ENCODE results near the gene MYLK. TPM values are rescaled to one million over a fixed set of nuclear protein-coding genes. Genes with fewer than 3 reads are reported as not detected.
"Not testable (repeated sequence)": the region's sequence is repeated elsewhere in the genome, so short reads cannot be mapped to it uniquely, and the experiment has no call there.

Gene MYLK
- polyA plus RNA-seq, 1 donor = 296 TPM

GRCh38 chr3:123741041-123741511 is 143.1 kb downstream of the MYLK start:
- 100% methylated on average over 1 of the region's 3 CpGs for WGBS (ENCODE audit: insufficient coverage, low lambda C conversion rate)
- no peak overlapping the region for H3K4me3 ChIP-seq (ENCODE audit: low read length)
- H3K4me1 ChIP-seq (ENCODE audit: control insufficient read depth, insufficient read depth, low read length) = no peaks in the 10 kb centered on the region
- no peak overlapping the region for H3K27ac ChIP-seq (ENCODE audit: low read length)
- H3K27me3 ChIP-seq (ENCODE audit: control insufficient read depth, insufficient read depth, low read length) = no peaks in the 10 kb centered on the region
- DNase-seq = no peak
- H3K36me3 ChIP-seq (ENCODE audit: control insufficient read depth, insufficient read depth, low read length) = no peaks in the 10 kb centered on the region
- no peaks in the 10 kb centered on the region for H3K9me3 ChIP-seq (ENCODE audit: control insufficient read depth, low read depth, low read length)

- no peak for DNase-seq
- no peaks in the 10 kb centered on the region for H3K4me1 ChIP-seq (ENCODE audit: control insufficient read depth, insufficient read depth, low read length)
- no peak overlapping the region for H3K4me3 ChIP-seq (ENCODE audit: low read length)
- no peaks in the 10 kb centered on the region for H3K27me3 ChIP-seq (ENCODE audit: control insufficient read depth, insufficient read depth, low read length)
- WGBS (ENCODE audit: insufficient coverage, low lambda C conversion rate) = no CpG with 5 or more reads among the region's 6 CpGs
- H3K27ac ChIP-seq (ENCODE audit: low read length) = no peak overlapping the region
- no peaks in the 10 kb centered on the region for H3K9me3 ChIP-seq (ENCODE audit: control insufficient read depth, low read depth, low read length)
- H3K36me3 ChIP-seq (ENCODE audit: control insufficient read depth, insufficient read depth, low read length) = no peaks in the 10 kb centered on the region
Measured at GRCh38 chr3:123740391-123740822, 143.7 kb downstream of the MYLK start.

- no CpG with 5 or more reads among the region's 2 CpGs for WGBS (ENCODE audit: insufficient coverage, low lambda C conversion rate)
- Histone ChIP-seq H3K27me3 (ENCODE audit: control insufficient read depth, insufficient read depth, low read length) (no peaks in the 10 kb centered on the region), H3K36me3 (ENCODE audit: control insufficient read depth, insufficient read depth, low read length) (no peaks in the 10 kb centered on the region), H3K27ac (ENCODE audit: low read length) (no peak overlapping the region), H3K4me1 (ENCODE audit: control insufficient read depth, insufficient read depth, low read length) (no peaks in the 10 kb centered on the region), H3K9me3 (ENCODE audit: control insufficient read depth, low read depth, low read length) (no peaks in the 10 kb centered on the region), H3K4me3 (ENCODE audit: low read length) (no peak overlapping the region)
- no peak for DNase-seq
Measured at GRCh38 chr3:123739754-123740153, 144.4 kb downstream of the MYLK start.

- no peak overlapping the region for H3K27ac ChIP-seq (ENCODE audit: low read length)
- H3K4me1 ChIP-seq (ENCODE audit: control insufficient read depth, insufficient read depth, low read length) = no peaks in the 10 kb centered on the region
Measured at GRCh38 chr3:123739106-123739505, 145.0 kb downstream of the MYLK start.

GRCh38 chr3:123738522-123738921 is 145.6 kb downstream of the MYLK start:
- not testable (repeated sequence) for H3K4me3 ChIP-seq (ENCODE audit: low read length); DNase-seq; H3K4me1 ChIP-seq (ENCODE audit: control insufficient read depth, insufficient read depth, low read length); H3K27ac ChIP-seq (ENCODE audit: low read length); H3K36me3 ChIP-seq (ENCODE audit: control insufficient read depth, insufficient read depth, low read length); H3K27me3 ChIP-seq (ENCODE audit: control insufficient read depth, insufficient read depth, low read length); H3K9me3 ChIP-seq (ENCODE audit: control insufficient read depth, low read depth, low read length)
- 100% methylated on average over 1 of the region's 5 CpGs for WGBS (ENCODE audit: insufficient coverage, low lambda C conversion rate)

More at GRCh38 chr3:123739106-123739505, 145.0 kb downstream of the MYLK start:
- H3K27me3 ChIP-seq (ENCODE audit: control insufficient read depth, insufficient read depth, low read length) = no peaks in the 10 kb centered on the region
- WGBS (ENCODE audit: insufficient coverage, low lambda C conversion rate) = no CpG with 5 or more reads among the region's 2 CpGs
- DNase-seq = no peak
- H3K4me3 ChIP-seq (ENCODE audit: low read length) = no peak overlapping the region
- no peaks in the 10 kb centered on the region for H3K36me3 ChIP-seq (ENCODE audit: control insufficient read depth, insufficient read depth, low read length)
- H3K9me3 ChIP-seq (ENCODE audit: control insufficient read depth, low read depth, low read length) = no peaks in the 10 kb centered on the region

- WGBS (ENCODE audit: insufficient coverage, low lambda C conversion rate) = no CpG with 5 or more reads among the region's 14 CpGs
- H3K36me3 ChIP-seq (ENCODE audit: control insufficient read depth, insufficient read depth, low read length) = no peaks in the 10 kb centered on the region
- H3K4me3 ChIP-seq (ENCODE audit: low read length) = no peak overlapping the region
- no peaks in the 10 kb centered on the region for H3K27me3 ChIP-seq (ENCODE audit: control insufficient read depth, insufficient read depth, low read length)
- no peaks in the 10 kb centered on the region for H3K4me1 ChIP-seq (ENCODE audit: control insufficient read depth, insufficient read depth, low read length)
- DNase-seq = no peak
- H3K9me3 ChIP-seq (ENCODE audit: control insufficient read depth, low read depth, low read length) = no peaks in the 10 kb centered on the region
- H3K27ac ChIP-seq (ENCODE audit: low read length) = no peak overlapping the region
Measured at GRCh38 chr3:123737168-123737567, 147.0 kb downstream of the MYLK start.

GRCh38 chr3:123735456-123735855 is 148.7 kb downstream of the MYLK start:
- Histone ChIP-seq H3K4me3 (ENCODE audit: low read length) (no peak overlapping the region), H3K36me3 (ENCODE audit: control insufficient read depth, insufficient read depth, low read length) (no peaks in the 10 kb centered on the region), H3K9me3 (ENCODE audit: control insufficient read depth, low read depth, low read length) (no peaks in the 10 kb centered on the region), H3K4me1 (ENCODE audit: control insufficient read depth, insufficient read depth, low read length) (no peaks in the 10 kb centered on the region), H3K27ac (ENCODE audit: low read length) (no peak overlapping the region), H3K27me3 (ENCODE audit: control insufficient read depth, insufficient read depth, low read length) (no peaks in the 10 kb centered on the region)
- DNase-seq = no peak
- WGBS (ENCODE audit: insufficient coverage, low lambda C conversion rate) = 40% methylated on average over 2 of the region's 2 CpGs

GRCh38 chr3:123734527-123734902 is 149.6 kb downstream of the MYLK start:
- Histone ChIP-seq H3K9me3 (ENCODE audit: control insufficient read depth, low read depth, low read length) (no peaks in the 10 kb centered on the region), H3K27me3 (ENCODE audit: control insufficient read depth, insufficient read depth, low read length) (no peaks in the 10 kb centered on the region), H3K4me3 (ENCODE audit: low read length) (no peak overlapping the region), H3K36me3 (ENCODE audit: control insufficient read depth, insufficient read depth, low read length) (no peaks in the 10 kb centered on the region), H3K4me1 (ENCODE audit: control insufficient read depth, insufficient read depth, low read length) (no peaks in the 10 kb centered on the region), H3K27ac (ENCODE audit: low read length) (no peak overlapping the region)
- 100% methylated on average over 2 of the region's 6 CpGs for WGBS (ENCODE audit: insufficient coverage, low lambda C conversion rate)
- no peak for DNase-seq

- no peaks in the 10 kb centered on the region for H3K36me3 ChIP-seq (ENCODE audit: control insufficient read depth, insufficient read depth, low read length)
- 100% methylated on average over 3 of the region's 13 CpGs for WGBS (ENCODE audit: insufficient coverage, low lambda C conversion rate)
- no peak overlapping the region for H3K4me3 ChIP-seq (ENCODE audit: low read length)
- H3K4me1 ChIP-seq (ENCODE audit: control insufficient read depth, insufficient read depth, low read length) = no peaks in the 10 kb centered on the region
- no peak for DNase-seq
- no peak overlapping the region for H3K27ac ChIP-seq (ENCODE audit: low read length)
- H3K27me3 ChIP-seq (ENCODE audit: control insufficient read depth, insufficient read depth, low read length) = no peaks in the 10 kb centered on the region
- H3K9me3 ChIP-seq (ENCODE audit: control insufficient read depth, low read depth, low read length) = no peaks in the 10 kb centered on the region
Measured at GRCh38 chr3:123733805-123734526, 150.2 kb downstream of the MYLK start.

GRCh38 chr3:123733341-123733740 is 150.8 kb downstream of the MYLK start:
- Histone ChIP-seq H3K27me3 (ENCODE audit: control insufficient read depth, insufficient read depth, low read length) (peaks cover 2% of the 10 kb centered on the region), H3K9me3 (ENCODE audit: control insufficient read depth, low read depth, low read length) (no peaks in the 10 kb centered on the region), H3K4me1 (ENCODE audit: control insufficient read depth, insufficient read depth, low read length) (no peaks in the 10 kb centered on the region), H3K27ac (ENCODE audit: low read length) (no peak overlapping the region), H3K36me3 (ENCODE audit: control insufficient read depth, insufficient read depth, low read length) (no peaks in the 10 kb centered on the region), H3K4me3 (ENCODE audit: low read length) (no peak overlapping the region)
- no peak for DNase-seq
- WGBS (ENCODE audit: insufficient coverage, low lambda C conversion rate) = no CpG with 5 or more reads among the region's 4 CpGs

- Histone ChIP-seq H3K4me1 (ENCODE audit: control insufficient read depth, insufficient read depth, low read length) (no peaks in the 10 kb centered on the region), H3K27me3 (ENCODE audit: control insufficient read depth, insufficient read depth, low read length) (peaks cover 2% of the 10 kb centered on the region), H3K9me3 (ENCODE audit: control insufficient read depth, low read depth, low read length) (no peaks in the 10 kb centered on the region), H3K4me3 (ENCODE audit: low read length) (no peak overlapping the region), H3K36me3 (ENCODE audit: control insufficient read depth, insufficient read depth, low read length) (no peaks in the 10 kb centered on the region), H3K27ac (ENCODE audit: low read length) (no peak overlapping the region)
- no peak for DNase-seq
- WGBS (ENCODE audit: insufficient coverage, low lambda C conversion rate) = no CpG with 5 or more reads among the region's 3 CpGs
Measured at GRCh38 chr3:123732447-123732846, 151.7 kb downstream of the MYLK start.
